ENCODE results near the gene PTGDR2. TPM values are rescaled to one million over a fixed set of nuclear protein-coding genes. Genes with fewer than 3 reads are reported as not detected.

The PTGDR2 gene
- total RNA-seq, 1 experiment from 2014 or later, result 0.12 TPM

GRCh38 chr11:60848714-60849151, 7.0 kb downstream of the PTGDR2 start:
- Histone ChIP-seq H2AFZ (ENCODE audit: low read depth, low read length, poor library complexity, severe bottlenecking) (no peak overlapping the region), H3K27me3 (ENCODE audit: insufficient read depth, low read length) (no peaks in the 10 kb centered on the region), H3K9me2 (ENCODE audit: insufficient read depth) (no peaks in the 10 kb centered on the region), H4K20me1 (ENCODE audit: insufficient read depth) (no peaks in the 10 kb centered on the region), H3K4me2 (ENCODE audit: low read length) (no peak overlapping the region), H3K4me3 (replicated peaks in 1 of 2; ENCODE audit: low read depth in 1 of 2, low read length in 2 of 2) (no peak overlapping the region), H3K4me1 (ENCODE audit: control insufficient read depth in 1 of 2, insufficient read depth in 2 of 2, low read length in 2 of 2) (peaks cover 5 to 8% of the 10 kb centered on the region in 2 experiments), H3K79me2 (ENCODE audit: insufficient read depth, low read length) (peaks cover 42% of the 10 kb centered on the region), H3K9me3 (ENCODE audit: control insufficient read depth in 1 of 2, insufficient read depth in 1 of 2, low read depth in 1 of 2, low read length in 2 of 2) (no peaks in the 10 kb centered on the region), H3K36me3 (ENCODE audit: control insufficient read depth in 1 of 2, insufficient read depth in 2 of 2, low read length in 2 of 2) (peaks cover 23 to 66% of the 10 kb centered on the region in 2 experiments), H3K27ac (ENCODE audit: low read depth, low read length) (no peak overlapping the region), H3K9ac (ENCODE audit: low read length) (no peak overlapping the region)
- RAD21 ChIA-PET (ENCODE audit: low non-redundant PET in 1 of 2, low total read pairs in 2 of 2, uncharacterized antibody in 2 of 2, unreplicated experiment in 2 of 2), result no interaction called here
- POLR2A ChIA-PET, result no interaction called here
- no peak for DNase-seq (ENCODE audit: low read depth, low spot score)
- CTCF ChIA-PET, result no interaction called here
- ATAC-seq, result no peak
- BruUV-seq (replicated peaks), result no TSS peak
- intact Hi-C loops (cut with micrococcal nuclease), result no loop called here
- TF ChIP-seq EGR1 (IDR thresholded peaks at IDR 0.05; ENCODE audit: low read depth) (no peak), POLR2A (IDR thresholded peaks at IDR 0.05; ENCODE audit: borderline replicate concordance, extremely low read depth, insufficient read depth, insufficient read length) (no peak), CEBPB (IDR thresholded peaks at IDR 0.05; ENCODE audit: low read depth) (no peak), TCF7L2 (IDR thresholded peaks at IDR 0.05; ENCODE audit: borderline replicate concordance, extremely low read depth, insufficient read depth, insufficient read length) (no peak), JUND (IDR thresholded peaks at IDR 0.05) (no peak), YY1 (IDR thresholded peaks at IDR 0.05; ENCODE audit: extremely low read depth, insufficient replicate concordance, low read depth, low read length) (no peak), MAX (IDR thresholded peaks at IDR 0.05) (no peak), ZFX (IDR thresholded peaks at IDR 0.05) (no peak), CBX3 (IDR thresholded peaks at IDR 0.05; ENCODE audit: low read depth) (no peak), POLR2AphosphoS5 (IDR thresholded peaks at IDR 0.05; ENCODE audit: low read depth, low read length) (no peak), ZNF274 (IDR thresholded peaks at IDR 0.05; ENCODE audit: low read depth, low read length) (no peak), EZH2phosphoT487 (IDR thresholded peaks at IDR 0.05; ENCODE audit: borderline replicate concordance) (no peak), REST (IDR thresholded peaks at IDR 0.05; ENCODE audit: low read depth) (no peak), ELF1 (IDR thresholded peaks at IDR 0.05; ENCODE audit: borderline replicate concordance, low read depth) (no peak), ATF3 (IDR thresholded peaks at IDR 0.05) (no peak), RAD21 (IDR thresholded peaks at IDR 0.05; ENCODE audit: low read depth) (no peak), ZBTB33 (IDR thresholded peaks at IDR 0.05; ENCODE audit: extremely low read depth, insufficient replicate concordance, low read length) (no peak)

Data from HCT116 (cell line).